NCI-H526 (cell line): ENCODE results near the gene IFIT5.
"Not testable (repeated sequence)": the region's sequence is repeated elsewhere in the genome, so short reads cannot be mapped to it uniquely, and the experiment has no call there.

Experiments used
- DNase-seq, 2 experiments: peaks; one replicate each; lab custom pipeline; 2025; lab: John Stamatoyannopoulos, UW

The IFIT5 gene

DNA sequence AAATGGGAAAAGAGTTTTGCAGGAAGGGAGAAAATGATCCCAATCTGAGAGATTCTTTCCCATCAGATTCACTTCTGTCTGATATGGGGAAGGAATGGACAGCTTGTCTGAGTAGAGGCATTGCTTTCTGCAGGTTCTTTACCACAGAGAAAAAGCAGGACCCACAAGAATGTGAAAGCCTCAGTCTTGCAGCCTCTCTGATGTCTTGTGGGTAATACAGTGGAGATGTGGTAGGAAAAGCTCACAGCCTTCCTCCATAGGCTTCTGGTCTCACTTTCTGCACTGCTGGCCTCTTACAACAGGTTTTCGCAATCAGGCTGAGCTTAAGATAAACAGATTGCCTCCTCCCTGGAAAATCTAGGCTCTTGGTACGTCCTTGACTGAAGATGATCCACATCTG lies 21.4 kb upstream of the IFIT5 start:
- DNase-seq: no peak

GRCh38 chr10:89393898-89394297 lies 20.5 kb upstream of the IFIT5 start:
- peak; percentile 32 to 41 for DNase-seq

DNA sequence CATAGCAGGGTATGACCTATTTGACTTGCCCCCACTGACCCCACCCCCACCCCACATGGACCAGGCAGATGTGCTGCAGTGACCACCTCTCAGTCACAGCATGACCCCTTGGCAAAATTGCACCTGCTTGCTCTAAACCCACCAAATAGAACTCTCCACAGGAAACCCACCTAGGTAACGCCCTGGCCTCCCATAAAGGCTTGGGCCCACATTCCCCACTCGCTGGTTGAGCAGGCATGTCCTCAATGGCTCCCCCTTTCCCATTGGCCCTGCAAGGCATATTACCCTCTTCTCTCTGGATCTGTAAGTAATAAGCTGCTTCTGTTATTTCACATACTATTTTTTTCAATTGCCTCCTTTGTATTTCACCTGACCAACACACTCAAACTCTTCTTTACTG lies 19.2 kb upstream of the IFIT5 start:
- no peak for DNase-seq

DNA sequence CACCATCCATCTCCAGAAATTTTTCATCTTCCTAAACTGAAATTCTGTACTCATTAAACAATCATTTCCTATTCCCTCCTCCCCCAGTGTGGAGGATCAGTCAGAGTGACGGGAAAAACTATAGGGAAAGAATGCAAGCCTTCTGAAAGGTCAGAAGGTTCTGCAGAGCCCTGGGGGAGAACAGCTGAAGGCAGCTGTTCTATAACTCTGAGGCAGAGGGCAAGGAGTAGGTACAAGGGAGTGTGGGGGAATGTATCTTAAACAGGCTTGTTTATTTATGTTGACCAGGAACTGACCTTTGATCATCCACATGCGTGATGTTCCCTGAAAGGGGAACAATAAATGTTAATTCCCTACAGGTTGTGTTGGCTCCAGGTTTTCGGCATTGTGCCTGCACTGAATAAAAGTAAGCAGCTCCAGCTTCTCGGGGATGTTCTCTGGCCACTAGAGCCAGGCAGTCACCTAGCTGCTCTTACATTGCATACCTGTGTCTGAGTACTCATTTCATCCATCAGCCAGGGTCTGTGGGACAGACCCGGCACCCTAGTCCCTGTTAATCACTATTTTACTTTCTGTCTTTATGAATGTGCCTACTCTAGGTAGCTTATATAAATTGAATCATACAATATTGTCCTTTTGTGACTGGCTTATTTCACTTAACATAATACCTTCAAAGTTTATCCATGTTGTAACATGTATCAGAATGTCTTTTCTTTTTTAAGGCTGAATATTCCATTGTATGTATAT lies 16.2 kb upstream of the IFIT5 start:
- no peak for DNase-seq

- DNase-seq: no peak
These were observed 14.4 kb upstream of the IFIT5 start for GRCh38 chr10:89399956-89400355.

GRCh38 chr10:89403043-89403442 lies 11.3 kb upstream of the IFIT5 start:
- DNase-seq: no peak

DNA sequence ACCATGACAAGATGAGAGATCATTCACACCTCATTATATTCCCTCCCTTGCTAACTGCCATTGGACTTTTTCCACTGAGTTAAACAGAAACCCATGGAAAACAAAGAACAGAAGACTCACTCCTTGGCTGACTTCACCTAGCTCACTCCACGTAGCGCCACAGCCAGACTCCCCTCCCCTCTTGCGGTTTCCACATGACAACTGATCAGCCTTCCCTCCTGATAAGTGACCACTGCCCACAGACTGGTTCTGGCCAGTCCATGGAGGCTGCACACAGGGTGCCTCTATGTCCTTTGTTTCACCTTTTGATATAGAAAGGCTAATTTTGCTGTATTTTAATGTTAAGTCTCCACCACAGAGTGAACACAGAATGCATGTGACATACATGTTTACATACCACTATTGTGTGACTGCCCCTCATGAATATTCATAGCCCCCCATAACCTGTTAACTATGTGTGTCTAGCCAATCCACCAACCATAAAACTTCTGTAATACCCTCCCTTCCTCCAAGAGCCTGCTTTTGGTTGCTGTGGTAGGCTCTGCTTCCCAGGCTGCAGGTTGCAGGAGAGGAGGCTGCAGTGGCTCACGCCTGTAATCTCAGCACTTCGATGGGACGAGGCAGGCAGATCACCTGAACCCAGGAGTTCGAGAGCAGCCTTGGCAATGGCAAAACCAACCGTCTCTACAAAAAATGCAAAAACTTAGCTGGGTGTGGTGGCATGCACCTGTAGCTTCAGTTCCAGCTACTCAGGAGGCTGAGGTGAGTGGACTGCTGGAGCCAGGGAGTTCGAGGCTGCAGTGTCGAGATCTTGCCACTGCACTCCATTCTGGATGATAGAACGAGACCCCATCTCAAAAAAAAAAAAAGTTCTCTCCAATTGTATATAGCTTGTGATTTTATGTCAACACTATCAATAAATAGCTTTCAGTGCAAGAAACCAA lies 10.0 kb upstream of the IFIT5 start:
- DNase-seq: no peak

- DNase-seq: not testable (repeated sequence)
These were observed 8.2 kb upstream of the IFIT5 start for GRCh38 chr10:89406178-89406577.

GRCh38 chr10:89407792-89408191 lies 6.6 kb upstream of the IFIT5 start:
- not testable (repeated sequence) for DNase-seq

DNA sequence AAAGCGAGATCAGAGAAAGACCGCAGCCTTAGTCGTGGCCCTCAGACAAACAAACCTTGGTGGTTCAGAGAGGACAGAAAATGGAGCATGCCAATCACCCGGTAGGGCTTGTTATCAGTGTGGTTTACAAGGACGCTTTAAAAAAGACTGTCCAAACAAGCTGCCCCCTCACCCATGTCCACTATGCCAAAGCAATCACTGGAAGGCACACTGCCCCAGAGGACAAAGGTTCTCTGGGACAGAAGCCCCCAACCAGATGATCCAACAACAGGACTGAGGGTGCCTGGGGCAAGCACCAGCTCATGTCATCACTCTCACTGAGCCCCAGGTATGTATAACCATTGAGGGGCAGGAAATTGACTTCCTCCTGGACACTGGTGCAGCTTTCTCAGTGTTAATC lies 5.1 kb upstream of the IFIT5 start:
- not testable (repeated sequence) for DNase-seq

DNA sequence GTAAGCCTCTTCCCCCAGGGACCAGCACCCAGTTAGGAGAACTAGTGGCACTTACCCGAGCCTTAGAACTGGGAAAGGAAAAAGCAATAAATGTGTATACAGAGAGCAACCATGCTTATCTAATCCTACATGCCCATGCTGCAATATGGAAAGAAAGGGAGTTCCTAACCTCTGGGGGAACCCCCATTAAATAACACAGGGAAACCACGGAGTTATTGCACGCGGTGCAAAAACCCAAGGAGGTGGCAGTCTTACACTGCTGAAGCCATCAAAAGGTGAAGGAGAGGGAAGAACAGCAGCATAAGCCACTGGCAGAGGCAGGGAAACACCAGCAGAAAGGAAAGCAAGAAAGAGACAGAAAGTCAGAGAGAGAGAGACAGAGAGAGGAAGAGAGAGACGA lies 3.8 kb upstream of the IFIT5 start:
- DNase-seq: not testable (repeated sequence)

DNA sequence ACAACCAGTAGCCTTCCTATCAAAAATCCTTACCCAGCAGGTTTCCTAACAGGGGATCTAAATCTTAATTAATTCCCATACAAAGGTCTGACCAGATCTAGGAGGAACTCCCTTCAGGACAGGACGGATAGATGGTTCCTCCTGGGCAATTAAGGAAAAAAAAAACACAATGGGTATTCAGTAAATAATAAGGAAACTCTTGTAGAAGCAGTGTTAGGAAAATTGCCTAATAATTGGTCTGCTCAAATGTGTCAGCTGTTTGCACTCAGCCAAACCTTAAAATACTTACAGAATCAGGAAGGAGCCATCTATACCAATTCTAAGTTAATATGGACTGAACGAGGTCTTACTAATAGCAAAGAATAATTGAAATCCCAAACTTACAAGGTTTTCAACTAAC lies 3.2 kb upstream of the IFIT5 start:
- not testable (repeated sequence) for DNase-seq

- not testable (repeated sequence) for DNase-seq
These were observed 2.1 kb upstream of the IFIT5 start for GRCh38 chr10:89412276-89412675.

GRCh38 chr10:89413398-89413912 lies 913 bp upstream of the IFIT5 start:
- no peak for DNase-seq

DNA sequence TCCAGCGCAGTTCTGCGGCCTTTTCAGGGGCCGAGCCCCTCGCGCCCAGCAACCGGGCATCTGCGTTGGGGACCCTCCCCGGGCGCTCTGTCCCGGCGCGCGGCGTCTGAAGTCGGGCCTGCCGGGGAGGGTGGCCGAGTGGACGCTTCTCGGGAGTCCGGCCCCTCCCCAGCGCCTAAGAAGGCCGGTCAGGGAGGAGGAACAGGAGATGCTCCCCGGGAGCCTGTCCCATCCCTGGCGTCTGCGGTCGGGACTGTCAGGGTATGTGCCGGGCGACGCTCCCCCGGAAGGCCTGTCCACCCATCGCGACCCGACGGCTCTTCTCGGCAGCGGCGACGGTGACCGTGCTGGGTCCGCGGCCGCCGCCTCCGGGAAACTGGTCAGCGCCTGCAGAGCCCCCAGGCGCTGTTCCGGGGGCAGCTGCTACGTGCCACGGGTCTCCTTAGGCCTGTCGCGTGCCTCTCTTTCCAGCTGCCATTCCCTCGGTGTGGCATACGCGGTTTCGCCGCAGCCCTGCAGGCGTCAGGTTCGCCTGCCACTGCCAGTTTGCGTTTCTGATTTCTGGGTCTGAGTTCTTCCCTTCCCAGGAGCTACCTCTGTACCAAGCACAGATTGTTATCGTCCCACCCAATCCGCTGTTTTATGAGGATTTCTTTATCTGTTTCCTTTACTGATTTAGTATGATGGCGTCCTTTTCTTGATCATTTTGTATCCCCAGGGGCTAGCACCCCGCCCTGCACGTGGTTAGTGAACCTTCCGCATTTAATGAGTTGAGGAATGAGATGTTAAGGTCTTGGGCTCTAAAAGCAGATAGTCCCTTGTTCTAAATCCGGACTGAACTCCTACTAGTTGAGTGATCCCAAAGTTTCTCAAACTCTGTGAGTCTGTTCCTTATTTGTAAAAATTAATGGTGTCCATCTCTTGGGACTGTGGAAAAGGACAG lies 782 bp downstream of the IFIT5 start:
- peak in 1 of 2 experiments; percentile 68 for DNase-seq

DNA sequence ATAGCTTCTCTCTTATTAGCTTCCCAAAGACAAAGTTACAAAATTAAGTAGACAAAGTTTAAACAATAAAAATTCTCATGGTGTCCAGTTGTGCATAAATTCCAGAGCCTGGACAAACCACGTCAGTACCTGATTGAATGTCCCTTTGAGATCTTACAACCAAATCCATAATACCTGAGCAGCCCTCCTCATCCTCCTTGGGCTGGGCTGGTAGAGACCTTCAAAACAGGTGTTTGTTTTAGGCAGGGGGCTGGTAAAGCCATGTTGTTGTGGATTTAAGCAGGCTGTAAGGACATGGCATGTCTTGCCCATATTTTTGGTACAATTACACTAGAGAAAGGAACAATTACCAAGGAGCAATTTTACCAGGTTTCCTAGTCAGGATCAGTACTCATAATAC lies 2.1 kb downstream of the IFIT5 start:
- DNase-seq: no peak

GRCh38 chr10:89419548-89419947 lies 5.2 kb downstream of the IFIT5 start:
- DNase-seq: peak in 1 of 2 experiments; percentile 4

DNA sequence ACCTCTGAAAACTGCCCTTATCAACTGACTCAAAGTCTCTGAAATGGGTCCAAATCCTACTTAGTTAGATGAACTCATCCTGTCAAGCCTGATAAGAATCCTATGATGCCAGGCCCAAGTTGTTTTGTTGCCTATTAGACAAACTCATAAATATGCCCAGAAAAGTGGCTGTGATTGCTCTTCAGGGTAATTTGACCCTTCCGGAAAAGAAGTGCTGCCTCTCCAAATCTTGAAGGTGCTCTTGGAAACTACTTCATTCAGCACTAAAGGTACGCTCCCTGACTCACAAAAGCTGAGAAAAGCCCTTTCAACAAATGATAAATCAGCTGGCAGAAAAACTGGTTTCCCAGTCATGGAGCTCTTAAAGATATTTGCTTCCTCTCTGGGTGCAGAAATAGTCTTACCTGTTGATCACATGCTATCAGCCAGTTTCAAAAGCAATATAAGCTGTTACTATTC lies 6.7 kb downstream of the IFIT5 start:
- DNase-seq: no peak

- DNase-seq: no peak
These were observed 10.6 kb downstream of the IFIT5 start for GRCh38 chr10:89425000-89425399.

DNA sequence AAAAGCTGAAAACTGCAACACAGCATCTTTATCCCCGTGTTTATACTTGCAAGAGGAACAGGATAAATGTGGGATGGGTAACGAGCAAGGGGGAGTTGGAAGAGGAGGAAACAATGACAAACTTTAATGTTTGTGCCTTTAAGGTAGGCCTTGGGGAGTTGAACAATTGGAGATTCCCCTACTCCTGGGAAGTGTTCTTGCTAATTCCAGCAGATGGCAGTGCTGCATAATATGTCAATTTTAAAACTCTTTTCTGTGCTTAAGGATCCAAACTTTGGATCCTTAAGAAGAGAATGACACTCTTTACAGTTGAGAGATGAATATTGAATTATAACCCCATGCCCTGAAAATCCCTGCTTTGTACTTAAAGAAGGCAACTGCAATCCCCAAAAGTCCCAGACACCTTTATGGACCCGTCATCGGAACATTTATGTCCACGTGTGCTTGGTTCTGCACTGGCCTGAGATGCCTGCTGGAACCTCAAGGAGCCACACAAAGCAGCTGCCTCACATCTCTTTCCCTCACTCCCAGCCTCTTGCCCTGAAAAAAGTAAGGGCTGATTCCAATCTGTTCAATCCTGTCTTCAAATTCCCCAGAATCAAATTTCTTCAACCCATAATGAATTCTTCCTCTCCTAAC lies 12.0 kb downstream of the IFIT5 start:
- DNase-seq: peak in 1 of 2 experiments; percentile 38

GRCh38 chr10:89427629-89428028 lies 13.3 kb downstream of the IFIT5 start:
- DNase-seq: no peak
